RPMI7951 (cell line): ENCODE results near the gene ADRM1. TPM values are rescaled to one million over a fixed set of nuclear protein-coding genes. Genes with fewer than 3 reads are reported as not detected.

Experiments
- DNase-seq: peaks from one replicate; pipeline ENCODE4 v3.0.0-alpha.2; 2012; ENCODE audit warnings: low read depth
- total RNA-seq: library from RNA; depleted of rRNA; stranded (reverse); fragments of >200 nt; shearing (Covaris generic); gene quantifications from 2 replicates; pipeline ENCODE4 v1.2.3, GENCODE V29; 2014

Gene ADRM1
- total RNA-seq, 1 experiment from 2014 or later = 229 TPM

DNA sequence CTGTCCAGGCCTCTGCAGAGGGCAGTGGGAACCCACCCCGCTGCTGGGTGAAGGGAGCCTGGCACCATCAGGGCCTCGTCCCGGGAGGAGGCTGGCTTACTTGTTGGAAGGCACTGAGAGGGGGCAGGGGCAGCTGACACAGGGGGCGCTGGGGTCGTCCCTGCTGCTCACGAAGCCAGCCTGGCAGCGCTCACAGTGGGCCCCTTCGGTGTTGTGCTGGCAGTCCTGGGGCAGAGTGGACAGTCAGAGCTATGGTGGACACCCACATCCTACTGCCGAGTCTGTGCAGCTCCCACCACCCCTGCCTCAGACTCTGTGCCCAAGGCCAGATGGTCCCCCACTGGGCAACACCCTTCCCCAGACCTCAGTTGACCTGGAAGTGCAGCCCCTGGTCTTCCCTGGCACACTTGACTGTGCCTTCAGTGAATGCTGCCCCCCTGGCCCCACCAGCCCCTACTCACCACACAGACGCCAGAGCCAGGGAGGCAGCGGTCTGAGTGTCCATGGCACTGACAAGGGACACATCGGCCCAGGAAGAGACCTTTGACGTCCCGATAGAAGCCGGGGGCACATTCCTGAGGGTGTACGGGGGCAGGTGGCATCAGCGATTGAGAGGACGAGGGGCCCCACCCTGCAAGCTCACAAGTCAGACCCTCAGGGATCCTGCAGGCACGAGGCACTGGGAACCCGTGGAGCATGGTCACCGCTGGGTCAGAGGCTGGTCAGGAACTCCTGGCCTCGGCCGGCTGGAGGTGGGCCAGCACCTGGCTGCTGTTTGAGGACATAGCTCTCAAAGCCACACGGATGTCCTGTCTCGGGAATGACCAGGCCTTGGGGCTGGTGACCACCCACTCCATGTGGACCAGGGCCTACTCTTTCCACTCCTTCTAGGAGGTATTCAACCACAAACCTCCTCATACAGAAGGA is 21.4 kb downstream of the ADRM1 start:
- no peak for DNase-seq

DNA sequence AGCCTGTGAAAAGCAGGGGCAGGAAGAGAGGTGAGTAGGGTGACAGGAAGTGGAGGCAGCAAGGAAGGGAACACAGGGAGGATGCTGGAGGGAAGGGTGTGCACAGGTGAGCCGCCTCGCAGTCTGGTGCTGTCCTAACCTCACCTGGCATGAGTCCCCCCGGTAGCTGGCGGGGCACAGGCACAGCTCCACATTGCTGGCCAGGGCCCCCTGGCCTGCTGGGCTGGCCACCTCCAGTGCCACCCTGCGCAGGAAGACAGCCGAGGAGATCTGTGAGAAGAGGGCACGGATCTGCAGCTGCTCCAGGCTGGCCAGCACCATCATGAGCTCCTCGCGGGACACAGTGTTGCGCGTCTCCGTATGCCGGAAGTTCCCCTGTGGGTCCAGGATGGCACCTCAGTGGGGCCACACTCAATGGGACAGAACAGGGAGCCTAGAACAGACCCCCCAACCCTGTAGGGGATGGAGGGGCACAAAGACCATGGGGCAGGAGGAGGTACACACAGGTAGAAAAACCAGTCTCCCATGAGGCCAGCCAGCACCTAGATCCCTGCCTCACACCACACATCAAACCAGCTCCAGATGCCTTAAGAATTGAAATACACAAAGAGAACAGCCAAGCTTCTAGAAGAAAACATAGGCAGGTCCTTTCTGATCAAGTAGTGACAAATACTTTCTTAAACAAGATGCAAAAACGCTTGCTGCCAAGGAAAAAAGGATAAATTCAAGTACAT is 22.5 kb downstream of the ADRM1 start:
- no peak for DNase-seq

DNA sequence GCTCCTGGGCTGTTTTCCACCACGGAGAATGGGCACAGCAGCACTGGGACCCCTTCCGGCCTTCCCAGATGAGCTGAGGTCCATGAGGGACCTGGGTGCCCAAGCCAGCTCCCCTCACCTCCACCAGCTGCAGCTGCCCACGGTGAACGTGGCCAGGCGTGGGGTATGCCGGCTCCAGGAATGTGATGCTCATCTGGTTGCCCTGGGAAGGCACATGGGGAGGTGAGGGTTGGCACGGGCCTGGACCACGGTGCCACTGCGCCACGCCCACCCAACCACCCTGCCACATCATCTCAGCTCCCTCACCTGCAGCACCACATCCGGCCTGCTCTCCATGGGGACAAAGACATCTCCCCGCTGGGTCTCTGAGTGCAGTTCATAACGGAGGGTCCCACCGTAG is 23.8 kb downstream of the ADRM1 start:
- no peak for DNase-seq

DNA sequence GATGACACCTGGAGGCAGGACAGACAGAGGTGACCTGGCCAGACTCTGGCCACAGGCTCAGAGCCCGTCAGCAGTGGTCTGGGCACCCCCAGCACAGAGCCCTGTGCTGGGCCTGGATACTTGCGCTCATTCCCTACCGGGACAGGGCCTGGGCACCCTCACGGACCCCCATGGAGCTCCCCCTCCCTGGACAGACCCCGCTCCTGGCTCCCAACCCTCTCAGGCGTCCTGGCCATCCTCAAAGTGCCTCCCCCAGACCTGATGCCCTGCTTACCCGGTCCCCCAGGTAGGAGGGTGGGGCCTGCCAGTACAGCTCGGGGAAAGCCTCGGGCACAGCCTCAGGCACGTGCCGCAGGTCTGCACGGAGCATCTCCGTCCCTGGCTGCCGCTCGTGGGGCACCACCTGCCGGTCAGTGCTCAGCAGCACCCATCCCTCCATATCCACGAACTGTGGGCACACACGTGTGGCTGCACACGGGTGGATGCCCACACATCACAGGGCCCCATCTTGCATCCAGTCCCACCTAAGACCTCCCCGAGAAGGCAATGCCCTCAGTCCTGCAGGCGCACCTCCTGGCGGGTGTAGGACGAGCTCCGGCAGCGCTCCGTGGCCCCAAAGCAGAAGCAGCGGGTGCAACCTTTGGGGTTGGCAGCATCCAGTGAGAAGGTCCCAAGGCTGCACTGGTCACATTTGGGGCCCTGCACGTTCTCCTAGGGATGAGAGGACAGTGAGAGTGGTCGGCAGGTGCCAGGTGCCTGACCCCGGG is 24.3 kb downstream of the ADRM1 start:
- DNase-seq = no peak

DNA sequence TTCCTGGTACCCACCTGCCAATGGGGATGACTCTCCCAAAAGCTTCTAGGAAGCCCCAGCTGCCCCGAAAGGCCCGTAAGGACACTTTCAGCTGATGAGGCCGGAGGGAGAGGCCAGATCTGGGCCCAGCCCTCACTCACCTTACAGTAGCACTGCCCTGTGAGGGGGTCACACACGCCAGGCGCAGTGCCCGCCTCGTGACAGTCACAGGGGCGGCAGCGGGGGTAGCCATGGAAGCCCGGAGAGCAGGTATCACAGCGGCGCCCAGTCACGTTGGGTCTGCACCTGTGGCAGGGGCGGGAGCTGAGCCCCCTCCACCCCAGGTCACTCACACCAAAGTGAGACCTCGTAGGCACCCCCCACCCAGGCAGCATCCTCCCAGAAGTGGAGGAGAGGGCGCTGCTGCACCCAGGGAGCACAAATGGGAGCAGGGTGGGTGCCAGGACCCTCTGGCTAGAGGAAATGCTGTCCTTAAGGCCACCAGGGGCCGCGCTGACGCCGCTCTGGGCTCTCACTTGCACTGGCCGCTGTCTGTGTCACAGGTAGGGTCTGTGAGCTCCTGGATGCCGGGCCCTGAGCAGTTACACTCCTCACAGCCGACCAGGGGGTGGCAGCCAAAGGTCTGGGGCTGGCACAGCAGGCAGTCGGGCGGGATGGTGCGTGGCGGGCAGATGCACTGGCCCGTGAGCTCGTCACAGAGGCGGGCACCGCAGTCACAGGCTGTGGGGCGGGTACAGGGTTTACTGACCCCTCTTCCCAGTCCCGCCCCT is 25.1 kb downstream of the ADRM1 start:
- DNase-seq = no peak

DNA sequence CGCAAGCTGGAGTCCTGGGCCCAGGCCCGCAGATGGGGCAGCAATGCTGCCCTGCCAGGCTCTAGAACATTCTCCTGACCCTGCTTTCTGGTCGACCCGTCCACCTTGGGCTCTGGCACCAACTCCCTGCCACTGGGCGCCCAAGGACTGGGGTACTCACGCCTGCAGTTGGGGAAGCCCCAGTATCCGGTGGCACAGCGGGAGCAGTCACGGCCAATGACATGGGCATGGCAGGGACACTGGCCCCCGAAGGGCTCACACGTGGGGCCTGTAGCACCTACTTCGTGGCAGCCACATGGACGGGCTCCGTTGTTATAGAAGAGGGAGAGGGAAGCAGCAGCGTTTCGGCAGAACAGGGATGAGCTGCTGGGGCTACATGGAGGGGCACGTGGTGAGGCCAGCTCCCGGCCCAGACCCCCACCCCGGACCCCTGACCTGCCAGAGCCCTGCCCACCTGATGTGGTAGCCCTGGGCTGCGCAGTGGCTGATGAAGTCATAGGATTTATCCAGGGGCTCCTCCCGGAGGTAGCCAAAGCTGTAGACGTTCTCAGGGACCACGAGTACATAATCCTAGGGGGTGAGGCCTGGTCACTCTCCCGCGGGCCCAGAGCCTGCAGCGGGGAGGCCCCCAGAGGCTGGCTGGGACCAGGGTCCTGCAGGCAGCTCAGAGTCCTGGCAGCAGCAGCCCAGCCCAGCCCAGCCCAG is 26.0 kb downstream of the ADRM1 start:
- DNase-seq = no peak

DNA sequence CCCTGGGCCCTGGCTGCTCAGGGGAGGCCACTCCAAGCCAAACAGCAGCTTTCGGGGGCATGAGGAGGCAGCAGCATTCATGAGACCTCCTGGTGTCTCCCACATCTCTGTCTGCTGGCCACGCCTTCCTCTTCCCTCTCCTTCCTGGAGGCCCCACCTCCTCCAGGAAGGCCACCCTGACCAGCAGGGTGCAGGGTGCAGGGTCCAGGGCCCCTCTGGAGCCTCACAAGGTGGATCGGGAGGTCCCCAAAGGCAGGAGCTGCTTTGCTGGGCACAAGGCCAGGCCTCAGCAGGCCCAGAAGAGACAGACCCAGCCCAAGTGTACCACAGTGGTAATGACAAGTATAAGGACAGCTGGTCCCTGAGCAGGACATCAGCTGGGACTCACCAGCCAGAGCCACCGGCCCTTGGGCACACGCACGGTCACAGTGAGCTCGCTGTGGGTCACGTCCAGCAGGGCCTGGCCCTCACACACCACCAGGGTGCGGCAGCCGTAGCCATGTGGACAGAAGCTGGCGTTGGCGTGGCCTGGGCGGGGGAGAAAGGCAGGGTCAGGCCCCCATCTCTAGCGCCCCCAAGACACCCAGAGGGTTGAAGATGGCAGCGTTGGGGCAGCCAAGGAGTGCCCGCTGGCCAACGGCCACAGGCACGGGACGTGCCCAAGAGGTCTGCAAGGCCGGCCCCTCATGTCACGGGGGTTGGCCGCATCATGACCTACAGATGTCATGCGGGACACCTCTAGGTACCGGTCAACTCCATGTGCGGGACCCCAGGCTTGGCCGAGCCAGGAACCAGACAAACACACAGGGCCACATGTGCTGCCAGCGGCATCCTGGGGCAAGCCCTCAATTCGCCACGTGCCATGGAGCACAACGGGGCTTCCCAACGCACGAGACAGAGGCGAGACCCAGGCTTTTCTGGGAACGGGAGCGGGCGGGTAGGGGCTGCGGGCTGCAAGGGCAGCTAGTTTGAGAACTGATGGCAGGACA is 26.9 kb downstream of the ADRM1 start:
- DNase-seq = no peak

DNA sequence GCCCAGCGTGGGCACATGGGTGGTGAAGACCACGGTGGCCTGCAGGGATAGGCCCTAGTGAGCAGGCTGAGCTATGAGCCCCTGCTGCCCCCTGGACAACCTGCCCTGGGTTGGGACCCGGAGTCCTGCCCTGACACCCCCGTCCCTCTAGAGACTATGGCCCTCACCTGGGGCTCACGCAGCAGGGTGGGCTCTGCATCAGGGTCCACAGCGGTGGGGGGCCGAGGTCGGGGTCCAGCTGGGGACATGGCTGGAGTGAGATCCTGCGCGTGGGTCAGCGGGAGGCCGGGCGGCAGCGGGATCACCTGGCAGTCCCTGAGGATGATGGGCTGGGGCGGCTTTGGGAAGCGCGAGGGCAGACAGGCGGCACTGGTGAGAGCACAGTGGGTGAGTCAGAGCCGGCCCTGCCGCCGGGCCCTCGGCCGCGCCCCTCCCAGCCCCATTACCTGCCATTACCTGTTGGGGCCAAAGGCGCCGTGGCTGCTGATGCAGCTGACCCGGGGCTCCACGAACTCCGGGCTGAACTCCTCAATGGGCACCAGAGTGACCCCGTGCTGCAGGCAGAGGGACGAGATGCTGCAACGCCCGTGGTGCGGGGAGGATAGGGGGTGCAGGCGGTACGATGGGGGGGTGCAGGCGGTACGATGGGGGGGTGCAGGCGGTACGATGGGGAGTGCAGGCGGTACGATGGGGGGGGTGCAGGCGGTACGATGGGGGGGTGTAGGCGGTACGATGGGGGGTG is 27.9 kb downstream of the ADRM1 start:
- DNase-seq = no peak

DNA sequence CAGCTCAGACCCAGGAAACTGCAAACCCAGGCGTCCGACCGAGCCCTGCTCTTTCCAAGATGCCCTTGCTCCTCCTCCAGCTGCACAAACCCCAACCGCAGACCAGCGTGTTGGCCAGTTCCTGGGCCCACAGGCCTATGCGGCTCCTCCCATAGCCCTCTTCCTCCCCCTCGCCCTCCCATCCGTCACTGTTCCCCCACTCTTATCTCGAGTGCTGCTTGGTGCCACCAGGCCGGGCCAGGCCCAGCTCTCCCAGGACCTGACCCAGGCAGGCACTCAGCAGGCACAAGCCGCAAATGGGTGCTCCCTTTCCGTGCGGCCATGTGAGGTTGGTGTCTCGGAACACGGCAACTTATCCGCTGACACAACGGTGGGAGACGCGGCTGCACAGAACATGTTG is 28.6 kb downstream of the ADRM1 start:
- no peak for DNase-seq

DNA sequence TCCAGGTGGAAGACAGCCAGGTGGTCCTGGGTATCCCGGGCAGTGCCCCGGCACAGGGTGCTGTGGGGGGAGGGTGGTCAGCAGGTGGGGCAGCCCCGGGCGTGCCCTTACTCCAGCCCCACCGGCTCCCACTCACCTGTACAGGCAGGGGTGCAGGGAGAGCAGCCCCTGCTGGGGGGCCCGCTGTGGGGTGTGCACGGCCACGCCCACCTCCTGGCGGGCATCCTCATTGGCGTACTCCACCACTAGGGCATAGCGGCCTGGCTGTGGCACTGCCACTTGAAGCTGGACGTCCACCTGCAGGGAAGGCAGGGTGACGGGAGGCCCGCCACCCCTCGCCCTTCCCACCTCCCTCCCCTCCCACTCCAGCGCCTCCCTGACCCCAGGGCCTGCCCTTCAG is 29.6 kb downstream of the ADRM1 start:
- DNase-seq = no peak

DNA sequence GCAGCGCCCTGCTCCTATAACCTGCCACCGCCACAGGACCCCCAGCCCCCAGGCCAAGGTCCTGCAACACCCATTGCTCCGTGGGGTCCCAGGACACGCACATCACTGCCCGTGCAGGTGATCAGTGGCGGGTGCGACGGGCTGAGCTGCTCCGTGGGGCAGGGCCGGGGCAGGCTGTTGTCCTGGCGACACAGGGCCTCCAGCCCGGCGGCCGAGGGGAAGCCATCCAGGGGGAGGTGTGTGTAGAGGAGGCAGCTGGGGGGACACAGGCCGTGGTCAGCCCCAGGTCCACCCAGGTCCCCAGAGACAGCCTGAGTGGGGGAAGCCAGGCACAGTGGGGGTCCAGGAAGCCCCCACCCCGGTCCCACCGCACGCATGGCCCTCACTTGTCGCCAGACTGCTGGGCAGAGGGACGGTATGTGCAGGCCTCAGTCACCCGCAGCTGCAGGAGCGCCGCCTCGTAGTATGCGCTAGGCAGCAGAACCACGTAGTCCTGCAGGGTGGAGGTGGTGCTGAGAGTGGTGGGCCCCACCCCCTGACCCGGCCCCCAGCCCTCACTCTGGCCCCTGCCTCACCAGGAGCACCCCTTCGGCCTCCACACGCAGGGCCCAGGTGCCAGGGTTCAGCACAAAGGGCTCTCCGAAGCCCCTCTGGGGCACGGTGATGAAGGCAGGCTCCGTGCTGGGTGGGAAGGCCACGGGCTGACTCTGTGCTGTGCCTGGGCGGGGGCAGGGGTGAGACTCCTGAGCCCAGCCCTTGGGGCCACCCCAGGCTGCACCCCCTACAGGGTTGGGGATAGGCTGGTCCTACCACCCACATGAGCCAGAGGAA is 30.4 kb downstream of the ADRM1 start:
- no peak for DNase-seq

DNA sequence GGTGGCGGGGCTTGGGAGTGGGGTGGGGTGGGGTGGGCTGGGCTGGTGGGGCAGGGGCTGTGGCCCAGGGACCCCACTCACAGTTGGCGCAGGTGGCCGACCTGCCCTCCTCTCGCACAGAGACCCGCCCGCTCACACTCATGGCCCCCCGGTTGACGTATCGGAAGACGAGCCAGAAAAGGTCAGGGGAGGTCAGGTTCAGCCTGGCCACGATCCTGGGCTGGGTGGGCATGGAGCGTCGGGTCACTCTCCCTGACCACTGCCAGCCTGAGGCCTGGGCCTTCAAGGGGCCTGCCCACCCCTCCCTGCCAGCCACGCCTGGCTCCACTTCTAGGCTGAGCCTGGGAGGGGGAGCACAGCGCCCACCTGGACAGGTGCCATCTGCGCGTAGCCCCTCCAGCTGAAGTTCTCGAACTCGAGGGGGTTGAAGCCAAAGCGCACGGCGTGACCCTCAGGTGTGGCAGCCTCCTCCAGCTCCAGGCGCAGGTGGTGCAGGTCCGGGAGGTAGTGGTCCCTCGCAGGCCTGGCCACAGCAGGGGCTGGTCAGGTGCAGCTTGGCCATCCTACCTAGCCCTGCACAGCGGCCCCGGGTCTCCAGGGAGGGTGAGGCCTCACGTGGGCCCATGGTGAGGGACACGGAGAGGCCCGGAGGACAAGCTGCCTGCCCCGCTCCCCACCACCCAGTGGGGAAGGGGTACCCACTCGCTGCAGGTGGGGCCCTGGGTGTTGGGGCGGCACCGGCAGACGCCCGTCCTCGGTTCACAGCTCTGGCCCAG is 31.2 kb downstream of the ADRM1 start:
- no peak for DNase-seq

DNA sequence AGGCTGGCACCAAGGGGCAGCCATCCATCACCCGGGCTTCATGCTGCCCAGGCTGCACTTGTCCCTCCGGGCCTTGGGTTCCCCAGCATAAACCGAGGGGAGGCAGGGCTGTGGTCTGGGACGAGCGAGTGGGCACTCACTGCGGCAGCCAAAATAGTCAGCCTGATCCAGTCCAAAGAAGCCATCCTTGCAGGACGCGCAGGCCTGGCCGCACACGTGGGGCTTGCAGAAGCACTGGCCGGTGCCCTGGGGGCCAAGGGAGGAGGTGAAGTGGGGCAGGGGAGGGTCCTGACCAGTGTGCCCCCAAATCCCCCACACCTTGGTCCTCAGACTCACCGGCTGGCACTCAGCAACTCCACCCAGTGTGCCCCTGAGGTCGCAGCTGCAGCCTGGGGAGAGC is 32.1 kb downstream of the ADRM1 start:
- DNase-seq = no peak

DNA sequence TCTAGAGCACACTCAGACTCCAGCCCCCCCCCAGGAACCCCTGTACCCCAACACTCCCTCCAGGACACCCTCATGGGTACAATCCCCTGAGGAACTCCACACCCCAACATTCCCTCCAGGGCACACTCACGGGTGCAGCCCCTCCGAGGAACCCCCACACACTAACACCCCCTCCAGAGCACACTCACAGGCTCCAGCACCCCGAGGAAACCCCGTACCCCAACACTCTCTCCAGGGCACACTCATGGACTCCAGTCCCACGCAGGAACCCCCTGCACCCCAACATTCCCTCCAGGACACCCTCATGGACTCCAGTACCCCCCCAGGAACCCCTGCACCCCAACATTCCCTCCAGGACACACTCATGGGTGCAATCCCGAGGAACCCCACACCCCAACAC is 32.7 kb downstream of the ADRM1 start:
- DNase-seq = no peak

DNA sequence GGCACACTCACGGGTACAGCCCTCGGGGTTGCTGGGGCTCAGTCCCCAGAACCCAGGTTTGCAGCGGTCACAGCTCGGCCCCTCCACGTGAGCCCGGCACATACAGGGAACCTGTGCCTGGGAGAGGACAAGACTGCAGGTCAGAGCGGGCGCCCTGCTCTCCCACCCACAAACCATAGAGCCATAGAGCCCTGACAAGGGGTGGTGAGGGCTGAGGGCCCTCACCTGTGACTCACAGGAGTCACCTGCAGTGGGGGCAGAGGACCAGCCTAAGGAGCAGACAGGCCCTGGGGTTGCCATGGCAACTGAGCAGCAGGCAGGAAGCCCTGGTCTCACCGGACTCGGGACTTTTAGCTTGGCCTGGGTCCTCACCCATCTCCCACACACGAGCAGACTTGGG is 33.5 kb downstream of the ADRM1 start:
- no peak for DNase-seq

DNA sequence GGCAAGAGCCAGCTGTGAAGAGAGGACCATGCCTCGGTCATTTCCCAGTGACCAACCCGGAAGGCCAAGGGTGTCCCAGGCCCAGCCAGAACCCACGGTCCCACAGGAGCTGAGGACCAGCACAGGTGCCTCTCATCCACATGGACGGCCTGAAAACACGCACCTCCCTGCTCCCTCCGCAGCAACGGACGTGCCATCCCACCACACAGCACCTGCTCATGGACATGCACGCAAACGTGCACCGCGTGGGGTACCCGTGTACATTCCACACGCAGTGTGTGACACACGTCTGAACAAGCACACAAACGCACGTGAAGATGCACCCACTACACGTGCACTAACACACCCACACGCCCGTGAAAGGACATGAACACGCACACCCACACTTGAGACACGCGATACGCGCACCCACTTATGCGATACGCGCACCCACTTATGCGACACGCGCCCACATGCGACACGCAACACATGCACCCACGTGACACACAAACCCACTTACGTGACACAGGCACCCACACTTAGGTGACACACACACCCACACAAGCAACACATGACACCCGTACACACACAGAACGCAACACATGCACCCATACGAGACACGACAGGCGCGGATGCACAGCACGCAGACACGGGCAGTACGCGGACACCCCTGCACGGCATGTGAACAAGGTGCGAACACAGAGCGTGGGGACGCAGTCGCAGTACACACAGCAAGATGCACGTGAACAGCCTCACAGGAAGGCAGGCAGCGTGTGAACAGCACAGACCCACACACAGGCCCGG is 34.2 kb downstream of the ADRM1 start:
- no peak for DNase-seq
